Activated T-cell treated with anti-CD3 and anti-CD28 coated beads for 24 hours (primary cell): ENCODE data around the gene ENOSF1.
"Not testable (repeated sequence)": the region's sequence is repeated elsewhere in the genome, so short reads cannot be mapped to it uniquely, and the experiment has no call there.

ENCODE experiments used
- DNase-seq: peaks from one replicate; pipeline ENCODE4 v3.0.0-alpha.2; 2020; ENCODE audit warnings: low read depth

The ENOSF1 gene

DNA sequence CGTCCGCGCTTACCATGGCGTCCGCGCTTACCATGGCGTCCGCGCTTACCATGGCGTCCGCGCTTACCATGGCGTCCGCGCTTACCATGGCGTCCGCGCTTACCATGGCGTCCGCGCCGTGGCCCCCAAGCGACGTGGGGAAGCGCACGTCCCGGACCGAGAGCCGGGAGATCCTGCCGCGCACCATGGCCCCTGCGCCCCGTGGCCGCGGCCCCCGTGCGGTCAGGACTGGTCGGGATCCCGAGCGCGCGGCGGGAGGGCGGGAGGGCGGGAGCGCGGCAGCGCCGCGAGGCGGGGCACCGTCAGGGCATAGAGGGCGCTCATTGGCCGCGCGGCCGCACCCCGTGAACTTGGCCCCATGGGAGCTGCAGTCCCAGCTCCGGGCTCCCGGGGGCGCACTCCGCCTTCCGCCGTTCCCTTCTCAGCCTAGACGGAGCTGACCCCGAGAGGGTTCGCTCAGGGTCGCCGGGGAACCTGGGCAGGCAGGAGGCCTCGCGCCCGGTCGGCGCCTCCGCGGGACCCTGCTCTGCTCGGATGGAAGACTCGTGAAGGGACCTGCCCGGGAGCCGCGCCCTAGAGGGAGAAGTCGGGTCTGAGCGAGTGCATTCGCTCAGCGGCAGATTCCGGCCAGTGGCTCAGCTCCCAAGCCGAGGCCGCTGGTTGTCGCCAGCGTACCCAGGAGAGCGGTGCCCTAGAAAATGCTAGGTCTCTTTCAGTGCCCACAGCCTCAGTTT lies at the start of gene ENOSF1:
Gene ENOSF1 (minus strand): TSS at position 230 of the 734 bp plus-strand sequence. CDS start 43 bp downstream, at position 187.
- DNase-seq, result peak; percentile 82

GRCh38 chr18:759864-760263 lies 47.4 kb upstream of the ENOSF1 start:
- not testable (repeated sequence) for DNase-seq

DNA sequence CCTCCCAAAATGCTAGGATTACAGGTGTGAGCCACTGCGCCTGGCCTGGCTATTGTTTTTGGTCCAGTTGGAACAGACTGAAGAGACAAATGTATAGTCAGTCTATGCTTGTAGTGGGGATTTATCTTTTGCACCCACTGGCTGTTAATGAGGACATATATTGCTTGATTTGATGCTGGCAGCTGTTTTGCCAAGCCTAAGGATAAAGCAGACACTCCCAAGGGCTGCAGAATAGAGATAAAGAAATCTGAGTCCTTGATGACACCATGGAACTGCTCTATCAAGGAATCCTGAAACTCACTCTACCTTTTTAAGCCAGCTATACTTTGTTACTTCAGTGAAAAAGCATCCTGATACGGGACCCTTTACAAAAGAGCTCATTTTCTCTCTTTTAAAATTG lies 43.1 kb upstream of the ENOSF1 start:
- DNase-seq, result no peak

GRCh38 chr18:754656-755055 lies 42.2 kb upstream of the ENOSF1 start:
- DNase-seq, result no peak

DNA sequence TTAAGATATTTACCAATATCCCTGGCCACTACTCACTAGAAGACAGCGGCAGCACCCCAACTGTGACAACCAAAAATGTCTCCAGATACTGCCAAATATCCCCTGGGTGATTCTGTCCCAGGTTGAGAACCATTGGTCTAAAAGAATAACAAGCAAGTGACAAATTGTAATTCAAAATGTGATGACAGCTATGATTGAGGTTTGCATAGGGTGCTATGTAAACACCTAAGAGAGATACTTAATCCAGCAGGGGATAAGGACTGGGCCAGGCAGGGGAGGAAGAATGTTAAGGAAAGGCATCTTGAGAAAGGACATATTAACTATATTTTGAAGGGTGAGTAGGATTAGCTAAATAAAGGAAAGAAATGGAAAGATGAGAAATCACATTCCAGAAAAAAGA lies 38.0 kb upstream of the ENOSF1 start:
- no peak for DNase-seq

GRCh38 chr18:744832-745597 lies 32.6 kb upstream of the ENOSF1 start:
- no peak for DNase-seq

GRCh38 chr18:741931-742512 lies 29.6 kb upstream of the ENOSF1 start:
- no peak for DNase-seq

- no peak for DNase-seq
Observed at GRCh38 chr18:732371-732770, 19.9 kb upstream of the ENOSF1 start.

DNA sequence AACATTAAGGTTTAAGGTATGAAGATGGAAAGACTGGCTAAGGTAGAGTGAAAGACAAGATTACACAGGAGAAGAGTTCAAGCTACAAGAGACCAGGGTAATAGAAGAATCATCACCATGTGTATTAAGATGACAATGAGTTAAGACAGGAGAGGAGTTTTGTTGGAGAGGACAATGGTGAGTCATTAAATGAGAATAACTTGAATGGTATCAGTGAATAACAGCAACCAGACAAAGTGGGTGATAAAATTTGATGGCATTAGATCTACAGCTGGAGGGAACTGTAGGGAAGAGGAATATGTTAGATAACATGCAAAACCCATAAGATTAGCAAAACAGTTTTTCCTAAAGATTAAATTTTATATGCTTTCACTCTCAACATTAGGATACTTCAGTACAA lies 18.8 kb upstream of the ENOSF1 start:
- DNase-seq, result no peak

GRCh38 chr18:730692-731091 lies 18.3 kb upstream of the ENOSF1 start:
- no peak for DNase-seq

GRCh38 chr18:730120-730519 lies 17.7 kb upstream of the ENOSF1 start:
- not testable (repeated sequence) for DNase-seq

DNA sequence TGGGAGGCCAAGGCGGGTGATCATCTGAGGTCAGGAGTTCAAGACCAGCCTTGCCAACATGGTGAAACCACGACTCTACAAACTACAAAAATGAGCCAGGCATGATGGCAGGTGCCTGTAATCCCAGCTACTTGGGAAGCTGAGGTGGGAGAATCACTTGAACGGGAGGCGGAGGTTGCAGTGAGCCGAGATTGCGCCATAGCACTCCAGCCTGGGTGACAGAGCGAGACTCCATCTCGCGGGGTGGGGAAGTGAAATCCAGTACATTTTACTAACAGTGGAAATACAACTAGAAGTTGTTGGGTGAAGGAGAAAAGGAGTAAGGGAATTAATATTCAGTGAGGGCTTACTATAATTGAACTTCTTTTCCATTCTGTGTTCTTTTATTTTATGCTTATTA lies 13.2 kb upstream of the ENOSF1 start:
- no peak for DNase-seq

GRCh38 chr18:723541-724080 lies 11.2 kb upstream of the ENOSF1 start:
- DNase-seq, result no peak

GRCh38 chr18:717003-717402 lies 4.6 kb upstream of the ENOSF1 start:
- no peak for DNase-seq

GRCh38 chr18:715626-716025 lies 3.2 kb upstream of the ENOSF1 start:
- DNase-seq, result no peak

DNA sequence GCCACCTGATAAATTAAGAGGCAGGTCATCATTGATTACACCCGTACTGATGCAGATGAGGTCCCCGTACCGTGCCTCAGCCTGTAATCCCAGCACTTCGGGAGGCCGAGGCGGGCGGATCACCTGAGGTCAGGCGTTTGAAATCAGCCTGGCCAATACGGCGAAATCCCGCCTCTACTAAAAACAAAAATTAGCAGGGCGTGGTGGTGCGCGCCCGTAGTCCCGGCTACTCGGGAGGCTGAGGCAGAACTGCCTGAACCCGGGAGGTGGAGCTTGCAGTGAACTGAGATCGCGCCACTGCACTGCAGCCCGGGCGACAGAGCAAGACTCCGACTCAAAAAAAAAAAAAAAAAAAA lies 683 bp upstream of the ENOSF1 start:
- no peak for DNase-seq

GRCh38 chr18:711657-712400 lies 601 bp downstream of the ENOSF1 start:
- DNase-seq, result peak; percentile 68

- no peak for DNase-seq
Observed at GRCh38 chr18:711310-711656, 1.1 kb downstream of the ENOSF1 start.

DNA sequence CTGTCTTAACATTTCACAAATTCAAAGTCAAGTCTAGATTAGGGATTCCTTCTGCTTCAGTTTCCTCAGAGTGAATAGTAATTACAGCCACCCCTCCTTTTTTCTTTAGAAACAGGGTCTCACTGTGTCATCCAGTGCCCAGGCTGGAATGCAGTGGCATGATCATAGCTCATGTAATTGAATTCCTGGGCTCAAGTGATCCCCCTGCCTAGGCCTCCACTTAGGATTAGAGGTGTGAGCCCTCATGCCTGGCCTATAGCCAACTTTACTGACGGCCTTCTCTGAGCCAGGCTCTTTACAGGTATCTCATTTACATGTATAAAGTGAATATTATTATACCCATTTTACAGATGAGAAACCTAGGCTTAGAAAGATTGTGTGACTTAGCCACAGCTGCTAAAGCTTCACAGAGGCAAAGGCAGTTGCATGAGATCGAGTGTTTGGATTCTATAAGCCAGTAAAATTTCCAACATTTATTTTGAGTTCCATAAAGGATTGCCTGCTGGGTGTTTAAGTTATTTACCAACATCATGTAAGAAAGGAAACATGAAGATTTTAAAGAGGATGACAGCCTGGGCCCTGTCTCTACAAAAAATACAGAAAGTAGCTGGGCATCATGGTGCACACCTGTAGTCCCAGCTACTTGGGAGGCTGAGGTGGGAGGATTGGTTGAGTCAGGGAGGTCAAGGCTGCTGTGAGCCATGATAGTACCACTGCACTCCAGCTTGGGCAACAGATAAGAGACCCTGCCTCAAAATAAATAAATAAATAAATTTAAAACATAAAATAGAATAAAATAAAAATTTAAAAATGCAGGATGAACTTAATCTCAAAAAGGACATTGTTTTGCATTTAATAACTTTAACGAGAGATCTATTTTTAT lies 1.8 kb downstream of the ENOSF1 start:
- DNase-seq, result no peak

DNA sequence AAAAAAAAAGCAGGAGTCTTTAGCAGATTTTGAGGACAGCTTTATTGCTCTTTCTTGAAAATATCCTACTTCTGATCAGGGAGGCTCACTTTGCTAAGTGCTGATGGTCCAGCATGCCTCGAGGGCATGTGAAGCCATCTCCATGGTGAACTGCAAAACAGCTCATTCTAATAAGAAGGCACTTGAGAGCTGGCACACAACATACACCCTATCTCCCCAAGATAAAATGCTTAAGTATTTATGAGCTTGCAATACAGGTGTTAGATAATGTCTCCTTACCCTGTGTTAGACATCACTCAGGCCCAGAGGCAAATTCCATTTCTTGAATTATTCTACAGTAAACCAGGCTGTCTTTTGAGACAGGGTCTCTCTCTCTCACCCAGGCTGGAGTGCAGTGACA lies 2.7 kb downstream of the ENOSF1 start:
- DNase-seq, result no peak

- DNase-seq, result no peak
Observed at GRCh38 chr18:708096-708495, 4.3 kb downstream of the ENOSF1 start.
